ENCODE data around the gene ALDH3A1.

Gene ALDH3A1

DNA sequence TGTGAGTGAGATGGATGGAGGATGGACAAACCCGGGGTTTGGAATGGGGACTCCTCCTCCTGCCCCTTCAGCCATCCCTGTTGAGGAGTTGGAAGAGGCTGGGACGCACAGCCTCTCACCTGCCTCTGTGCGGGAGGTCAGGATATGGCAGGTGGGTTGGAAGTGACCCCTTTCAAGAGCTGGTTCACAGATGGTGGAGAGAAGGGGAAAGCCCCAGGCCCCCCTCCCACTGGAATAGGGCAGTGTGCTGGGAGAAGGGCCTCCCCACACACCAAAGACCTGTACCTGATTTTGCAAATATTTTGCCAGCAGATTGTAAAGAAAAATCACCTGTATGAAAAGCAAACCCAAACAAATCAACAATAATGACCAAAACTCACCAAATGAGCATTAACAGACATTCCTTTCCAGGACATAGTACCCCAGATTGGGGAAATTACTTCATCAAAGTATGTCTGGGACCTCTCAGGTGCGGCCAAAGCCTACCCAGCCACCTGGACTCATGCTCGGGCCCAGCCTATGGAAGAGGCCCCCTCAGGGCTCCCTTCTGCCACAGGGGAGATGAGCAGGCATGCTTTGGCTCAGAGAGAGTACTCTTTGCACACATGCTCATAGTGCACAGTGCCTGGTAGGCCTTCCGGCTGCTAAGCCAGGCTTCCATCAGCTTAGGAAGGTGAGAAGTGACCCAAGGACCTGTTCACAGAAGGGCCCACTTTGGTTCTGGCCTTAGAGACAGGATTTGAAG, 39.5 kb downstream of the ALDH3A1 start:
- in situ Hi-C loops (cut with HindIII; ENCODE audit: low pct_ligation_motif_present, low sequenced_read_pairs) = no loop called here
- Histone ChIP-seq H3K27me3 (replicated peaks) (no peaks in the 10 kb centered on the region), H3K4me3 (ENCODE audit: low read depth, low read length) (no peak overlapping the region), H3K36me3 (replicated peaks) (no peaks in the 10 kb centered on the region), H3K27ac (no peak overlapping the region)
- no peak for DNase-seq
- TF ChIP-seq, protein P1, sequence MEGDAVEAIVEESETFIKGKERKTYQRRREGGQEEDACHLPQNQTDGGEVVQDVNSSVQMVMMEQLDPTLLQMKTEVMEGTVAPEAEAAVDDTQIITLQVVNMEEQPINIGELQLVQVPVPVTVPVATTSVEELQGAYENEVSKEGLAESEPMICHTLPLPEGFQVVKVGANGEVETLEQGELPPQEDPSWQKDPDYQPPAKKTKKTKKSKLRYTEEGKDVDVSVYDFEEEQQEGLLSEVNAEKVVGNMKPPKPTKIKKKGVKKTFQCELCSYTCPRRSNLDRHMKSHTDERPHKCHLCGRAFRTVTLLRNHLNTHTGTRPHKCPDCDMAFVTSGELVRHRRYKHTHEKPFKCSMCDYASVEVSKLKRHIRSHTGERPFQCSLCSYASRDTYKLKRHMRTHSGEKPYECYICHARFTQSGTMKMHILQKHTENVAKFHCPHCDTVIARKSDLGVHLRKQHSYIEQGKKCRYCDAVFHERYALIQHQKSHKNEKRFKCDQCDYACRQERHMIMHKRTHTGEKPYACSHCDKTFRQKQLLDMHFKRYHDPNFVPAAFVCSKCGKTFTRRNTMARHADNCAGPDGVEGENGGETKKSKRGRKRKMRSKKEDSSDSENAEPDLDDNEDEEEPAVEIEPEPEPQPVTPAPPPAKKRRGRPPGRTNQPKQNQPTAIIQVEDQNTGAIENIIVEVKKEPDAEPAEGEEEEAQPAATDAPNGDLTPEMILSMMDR (IDR thresholded peaks at IDR 0.05; ENCODE audit: low read depth, low read length, missing control alignments) = no peak

DNA sequence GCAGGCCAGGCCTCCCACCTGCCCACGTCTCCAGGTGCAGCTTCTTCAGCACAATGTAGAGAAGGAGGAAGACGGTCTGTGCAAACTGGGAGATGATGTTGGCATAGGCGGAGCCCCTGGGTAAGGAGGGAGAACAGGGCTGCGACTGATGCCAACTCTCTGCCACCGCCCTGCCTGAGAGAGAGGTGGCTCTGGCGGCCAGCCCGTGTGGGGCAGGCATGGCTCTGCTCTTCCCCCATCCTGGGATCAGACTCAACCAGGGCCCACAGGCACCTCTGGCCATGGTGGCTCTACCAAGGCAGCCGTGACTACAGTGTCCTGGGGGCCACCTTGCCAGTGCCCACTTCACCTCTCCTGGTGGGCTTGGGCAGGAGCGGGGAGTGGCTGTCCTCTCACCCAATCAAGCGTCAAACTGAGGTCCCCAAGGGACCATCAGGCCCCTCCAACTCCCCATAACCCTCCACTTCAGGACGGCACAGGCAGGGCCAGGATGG, 40.3 kb downstream of the ALDH3A1 start:
- DNase-seq = no peak
- in situ Hi-C loops (cut with HindIII; ENCODE audit: low pct_ligation_motif_present, low sequenced_read_pairs) = no loop called here
- Histone ChIP-seq H3K27ac (no peak overlapping the region), H3K4me3 (ENCODE audit: low read depth, low read length) (no peak overlapping the region), H3K36me3 (replicated peaks) (no peaks in the 10 kb centered on the region), H3K27me3 (replicated peaks) (no peaks in the 10 kb centered on the region)
- TF ChIP-seq, protein P1 (IDR thresholded peaks at IDR 0.05; ENCODE audit: low read depth, low read length, missing control alignments) = no peak

DNA sequence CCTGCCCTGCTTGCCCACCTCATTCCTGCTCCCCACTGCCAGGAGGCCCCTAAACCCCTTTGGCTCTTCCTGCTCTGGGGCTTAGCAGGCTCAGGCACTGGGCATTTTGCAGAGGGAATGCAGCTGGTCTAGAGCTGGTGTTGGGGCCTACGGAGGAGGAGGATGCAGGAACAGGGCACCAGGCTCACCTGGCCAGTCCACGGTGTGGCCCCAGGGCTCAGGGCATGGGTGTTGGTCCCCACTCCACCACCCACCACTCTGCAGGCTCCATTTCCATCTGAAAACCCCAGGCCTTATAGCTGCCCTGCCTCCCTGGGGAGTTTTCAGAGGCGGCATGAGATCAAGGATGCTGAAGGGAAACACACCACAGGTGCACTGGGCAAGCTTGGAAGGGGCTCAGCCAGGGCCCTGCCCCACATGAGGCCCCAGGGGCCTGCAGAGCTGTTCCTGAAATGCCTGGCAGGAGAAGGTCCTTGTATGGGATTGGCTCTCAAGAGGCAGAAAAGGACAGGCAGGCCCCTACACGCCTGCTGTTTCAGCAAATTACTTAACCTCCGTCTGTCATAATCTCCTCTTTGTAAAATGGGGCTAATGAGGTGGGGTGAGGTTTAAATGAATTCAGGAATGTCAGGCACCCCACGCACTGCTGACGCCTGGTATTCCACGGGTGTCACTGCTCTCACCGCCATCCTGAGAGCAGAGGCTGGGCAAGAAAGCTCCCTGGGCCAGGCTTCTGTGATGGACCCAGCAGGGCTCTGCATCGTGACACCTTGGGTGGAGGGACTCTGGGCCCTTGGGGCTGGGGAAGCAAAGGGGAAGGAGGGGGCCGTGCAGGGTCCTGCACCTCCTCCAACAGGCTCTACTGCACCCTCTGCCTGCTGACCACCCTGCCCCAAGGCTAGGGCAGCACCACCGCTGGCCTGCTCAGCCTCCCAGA, 41.0 kb downstream of the ALDH3A1 start:
- H3K4me3 ChIP-seq (ENCODE audit: low read depth, low read length) = no peak overlapping the region
- TF ChIP-seq, protein P1 (IDR thresholded peaks at IDR 0.05; ENCODE audit: low read depth, low read length, missing control alignments) = no peak
- in situ Hi-C loops (cut with HindIII; ENCODE audit: low pct_ligation_motif_present, low sequenced_read_pairs) = no loop called here
- no peaks in the 10 kb centered on the region for H3K36me3 ChIP-seq (replicated peaks)
- no peak overlapping the region for H3K27ac ChIP-seq
- no peaks in the 10 kb centered on the region for H3K27me3 ChIP-seq (replicated peaks)
- DNase-seq = no peak

DNA sequence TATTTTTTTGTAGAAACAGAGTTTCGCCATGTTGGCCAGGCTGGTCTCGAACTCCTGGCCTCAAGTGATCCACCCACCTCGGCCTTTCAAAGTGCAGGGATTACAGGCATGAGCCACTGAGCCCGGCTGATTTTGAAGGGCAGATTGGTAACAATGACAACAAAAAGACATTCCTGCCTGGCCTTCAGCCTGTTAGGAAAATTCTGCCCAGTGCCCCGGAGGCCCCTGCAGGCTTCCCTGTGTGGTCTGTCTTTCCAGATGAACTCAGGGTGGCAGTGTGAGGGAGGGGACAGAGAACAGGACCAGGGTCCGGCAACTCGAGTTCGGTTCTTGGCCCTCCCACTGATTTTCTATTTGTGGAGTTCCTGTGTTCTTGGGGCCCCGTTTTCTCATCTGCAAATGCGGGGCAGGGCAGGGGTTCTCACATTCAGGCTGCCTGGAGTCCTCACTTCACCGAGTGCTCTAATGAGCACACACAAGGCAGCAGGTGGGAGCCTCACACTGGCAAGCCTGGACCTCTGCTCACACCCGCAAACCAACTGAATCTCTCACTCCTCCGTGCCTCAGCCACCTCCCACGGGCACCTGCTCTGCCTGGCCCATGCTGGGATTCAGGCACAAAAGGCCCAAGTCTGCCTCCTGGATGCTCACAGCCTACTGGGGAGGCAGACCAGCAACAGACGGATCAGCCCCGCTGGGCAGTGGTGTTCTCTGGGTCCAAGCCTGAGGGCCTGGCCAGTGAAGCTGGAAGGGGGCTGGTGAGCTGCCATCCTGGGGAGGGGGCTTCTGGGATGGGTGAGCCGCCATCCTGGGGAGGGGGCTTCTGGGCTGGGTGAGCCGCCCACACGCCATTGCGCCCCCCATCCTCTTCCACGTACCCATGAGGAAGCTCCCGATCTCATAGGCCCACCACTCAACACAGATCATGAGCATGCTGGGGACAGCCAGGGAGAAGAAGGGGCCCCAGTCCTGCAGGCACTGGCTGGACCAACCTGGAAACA, 42.0 kb downstream of the ALDH3A1 start:
- no peak overlapping the region for H3K27ac ChIP-seq
- in situ Hi-C loops (cut with HindIII; ENCODE audit: low pct_ligation_motif_present, low sequenced_read_pairs) = no loop called here
- H3K27me3 ChIP-seq (replicated peaks) = no peaks in the 10 kb centered on the region
- no peaks in the 10 kb centered on the region for H3K36me3 ChIP-seq (replicated peaks)
- H3K4me3 ChIP-seq (ENCODE audit: low read depth, low read length) = no peak overlapping the region
- TF ChIP-seq, protein P1 (IDR thresholded peaks at IDR 0.05; ENCODE audit: low read depth, low read length, missing control alignments) = no peak
- no peak for DNase-seq

DNA sequence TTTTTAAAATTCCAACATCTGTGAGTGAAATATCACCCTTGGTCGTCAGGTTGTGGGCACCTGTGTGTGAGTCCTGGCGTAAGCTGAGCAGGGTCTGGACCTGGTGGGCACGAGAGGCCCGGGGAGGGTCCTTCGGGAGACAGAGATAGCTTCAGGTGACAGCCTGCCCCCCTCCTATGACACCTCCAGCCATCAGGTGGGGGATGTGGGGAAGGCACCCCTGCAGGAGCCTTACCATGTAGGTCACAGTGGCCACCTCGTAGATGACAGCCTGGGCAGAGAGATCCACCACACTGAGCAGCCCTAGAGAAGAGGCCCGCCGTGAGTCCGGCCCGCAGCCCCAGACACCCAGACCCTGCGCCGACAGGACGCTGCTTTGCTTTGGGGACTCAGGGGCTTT, 42.9 kb downstream of the ALDH3A1 start:
- Histone ChIP-seq H3K27ac (no peak overlapping the region), H3K36me3 (replicated peaks) (no peaks in the 10 kb centered on the region), H3K27me3 (replicated peaks) (no peaks in the 10 kb centered on the region), H3K4me3 (ENCODE audit: low read depth, low read length) (no peak overlapping the region)
- TF ChIP-seq, protein P1 (IDR thresholded peaks at IDR 0.05; ENCODE audit: low read depth, low read length, missing control alignments) = no peak
- DNase-seq = no peak
- in situ Hi-C loops (cut with HindIII; ENCODE audit: low pct_ligation_motif_present, low sequenced_read_pairs) = no loop called here

Data from brain microvascular endothelial cell (primary cell).